Activated CD4-positive, CD25-positive, alpha-beta regulatory T cell (primary cell): ENCODE measurements around the gene UGT1A3.

Experiments used
- DNase-seq, 4 experiments: peaks; one replicate each; lab custom pipeline; 2025; lab: John Stamatoyannopoulos, UW

Gene UGT1A3

GRCh38 chr2:233817361-233817911, 88.6 kb downstream of the UGT1A3 start:
- no peak for DNase-seq

GRCh38 chr2:233817995-233818638, 89.3 kb downstream of the UGT1A3 start:
- no peak for DNase-seq

GRCh38 chr2:233818639-233819621, 90.1 kb downstream of the UGT1A3 start:
- DNase-seq = no peak

GRCh38 chr2:233819884-233820773, 91.3 kb downstream of the UGT1A3 start:
- no peak for DNase-seq

GRCh38 chr2:233820774-233821105, 91.9 kb downstream of the UGT1A3 start:
- DNase-seq = no peak

- no peak for DNase-seq
Observed at GRCh38 chr2:233821196-233821595, 92.4 kb downstream of the UGT1A3 start.

GRCh38 chr2:233821709-233822100, 92.9 kb downstream of the UGT1A3 start:
- DNase-seq = no peak

GRCh38 chr2:233822101-233822771, 93.4 kb downstream of the UGT1A3 start:
- DNase-seq = no peak
